Measurements from ENCODE around the gene TPCN2.

TPCN2 gene

DNA sequence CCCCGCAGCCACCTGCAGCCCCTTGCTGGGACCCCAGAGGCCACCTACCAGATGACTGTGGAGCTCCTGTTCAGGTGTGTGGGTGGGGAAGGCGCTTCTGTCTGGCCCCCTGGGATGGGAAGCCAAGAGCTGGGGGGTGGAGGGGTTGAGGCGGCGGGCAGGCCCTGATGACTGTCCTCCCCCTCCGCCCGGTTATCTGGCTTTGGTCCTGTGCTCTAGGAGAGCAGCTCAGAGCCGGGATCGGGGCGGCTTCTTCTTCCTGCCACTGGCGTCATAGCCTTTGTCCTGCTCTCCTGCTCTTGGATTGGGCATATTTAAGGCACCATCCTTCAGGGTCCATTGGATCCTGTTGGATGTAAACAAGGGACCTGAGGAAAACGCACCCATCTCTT lies 38.4 kb downstream of the TPCN2 start:
- Histone ChIP-seq H3K4me1 (ENCODE audit: control insufficient read depth, insufficient read depth, low read length, unreplicated experiment) (peaks cover 15% of the 10 kb centered on the region), H3K4me3 (ENCODE audit: low read depth, low read length) (no peak overlapping the region), H3K79me2 (ENCODE audit: control insufficient read depth, insufficient read depth, low read length, unreplicated experiment) (no peaks in the 10 kb centered on the region), H3K36me3 (ENCODE audit: insufficient read depth, low read length) (peaks cover 2% of the 10 kb centered on the region; the same call in 1 of the 2 replicates), H3K27me3 (ENCODE audit: insufficient read depth, low read length) (no peaks in the 10 kb centered on the region), H2AFZ (ENCODE audit: low read length, unreplicated experiment) (no peak overlapping the region), H3K27ac (ENCODE audit: low read depth, low read length) (no peak overlapping the region)

DNA sequence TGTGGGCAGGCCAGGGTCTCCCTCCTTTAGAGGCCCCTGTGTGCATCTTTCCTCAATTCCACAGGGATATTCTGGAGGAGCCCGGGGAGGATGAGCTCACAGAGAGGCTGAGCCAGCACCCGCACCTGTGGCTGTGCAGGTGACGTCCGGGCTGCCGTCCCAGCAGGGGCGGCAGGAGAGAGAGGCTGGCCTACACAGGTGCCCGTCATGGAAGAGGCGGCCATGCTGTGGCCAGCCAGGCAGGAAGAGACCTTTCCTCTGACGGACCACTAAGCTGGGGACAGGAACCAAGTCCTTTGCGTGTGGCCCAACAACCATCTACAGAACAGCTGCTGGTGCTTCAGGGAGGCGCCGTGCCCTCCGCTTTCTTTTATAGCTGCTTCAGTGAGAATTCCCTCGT lies 39.1 kb downstream of the TPCN2 start:
- Histone ChIP-seq H2AFZ (ENCODE audit: low read length, unreplicated experiment) (no peak overlapping the region), H3K4me3 (ENCODE audit: low read depth, low read length) (no peak overlapping the region), H3K27me3 (ENCODE audit: insufficient read depth, low read length) (no peaks in the 10 kb centered on the region), H3K4me1 (ENCODE audit: control insufficient read depth, insufficient read depth, low read length, unreplicated experiment) (peaks cover 15% of the 10 kb centered on the region), H3K27ac (ENCODE audit: low read depth, low read length) (no peak overlapping the region), H3K36me3 (ENCODE audit: insufficient read depth, low read length) (no peaks in the 10 kb centered on the region; the same call in 1 of the 2 replicates), H3K79me2 (ENCODE audit: control insufficient read depth, insufficient read depth, low read length, unreplicated experiment) (no peaks in the 10 kb centered on the region)

DNA sequence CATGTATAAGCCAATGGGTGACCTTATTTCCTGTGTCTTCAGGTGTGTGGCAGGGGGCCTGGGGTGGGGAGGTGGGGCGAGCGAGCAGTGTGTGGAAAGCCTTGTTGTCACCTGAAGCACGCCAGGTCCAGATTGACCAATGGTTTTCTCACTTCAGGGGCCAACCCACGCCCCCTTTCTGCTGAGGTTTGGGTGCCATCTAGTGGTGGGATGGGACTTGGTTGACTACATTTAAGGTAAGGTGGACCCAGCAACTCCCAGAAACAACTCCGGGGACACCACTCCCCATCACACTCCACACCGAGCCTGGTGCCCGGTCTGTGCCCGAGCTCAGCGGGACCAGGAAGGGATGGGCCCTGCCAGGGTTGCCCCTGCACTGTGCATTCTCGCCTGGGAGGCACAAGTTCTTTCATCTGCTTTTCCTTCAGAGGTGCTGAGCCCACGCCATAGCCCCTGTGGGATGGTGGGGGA lies 40.0 kb downstream of the TPCN2 start:
- Histone ChIP-seq H3K4me3 (ENCODE audit: low read depth, low read length) (peak overlapping the region; percentile 56; the same call in 1 of the 2 replicates), H3K27me3 (ENCODE audit: insufficient read depth, low read length) (no peaks in the 10 kb centered on the region), H3K27ac (ENCODE audit: low read depth, low read length) (peak overlapping the region; percentile 42; the same call in 1 of the 2 replicates), H3K4me1 (ENCODE audit: control insufficient read depth, insufficient read depth, low read length, unreplicated experiment) (peaks cover 15% of the 10 kb centered on the region), H2AFZ (ENCODE audit: low read length, unreplicated experiment) (no peak overlapping the region), H3K36me3 (ENCODE audit: insufficient read depth, low read length) (no peaks in the 10 kb centered on the region; the same call in 1 of the 2 replicates), H3K79me2 (ENCODE audit: control insufficient read depth, insufficient read depth, low read length, unreplicated experiment) (no peaks in the 10 kb centered on the region)

DNA sequence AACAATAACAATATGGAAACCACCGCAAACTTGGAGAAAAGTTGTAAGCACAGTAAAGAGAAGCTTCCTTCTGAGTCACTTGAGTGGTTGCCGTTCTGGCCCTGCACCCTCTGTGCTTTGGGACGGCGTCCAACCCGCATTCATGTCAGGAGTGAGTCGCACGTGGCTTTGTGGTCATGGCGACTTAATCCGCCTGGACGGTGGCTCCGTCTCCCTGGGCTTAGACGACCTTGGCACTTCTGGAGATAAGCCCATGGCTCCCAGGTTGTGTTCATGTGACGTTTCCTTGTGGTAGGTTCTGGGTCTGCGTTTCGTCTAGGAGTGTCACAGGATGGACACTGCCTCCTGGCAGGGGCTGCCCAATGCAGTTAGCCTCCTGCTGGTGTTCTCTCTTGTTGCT lies 40.5 kb downstream of the TPCN2 start:
- no peaks in the 10 kb centered on the region; the same call in 1 of the 2 replicates for H3K36me3 ChIP-seq (ENCODE audit: insufficient read depth, low read length)
- peaks cover 15% of the 10 kb centered on the region for H3K4me1 ChIP-seq (ENCODE audit: control insufficient read depth, insufficient read depth, low read length, unreplicated experiment)
- peak overlapping the region; percentile 42; the same call in 1 of the 2 replicates for H3K27ac ChIP-seq (ENCODE audit: low read depth, low read length)
- no peaks in the 10 kb centered on the region for H3K27me3 ChIP-seq (ENCODE audit: insufficient read depth, low read length)
- no peak overlapping the region for H2AFZ ChIP-seq (ENCODE audit: low read length, unreplicated experiment)
- no peaks in the 10 kb centered on the region for H3K79me2 ChIP-seq (ENCODE audit: control insufficient read depth, insufficient read depth, low read length, unreplicated experiment)
- H3K4me3 ChIP-seq (ENCODE audit: low read depth, low read length) = peak overlapping the region; percentile 56; the same call in 1 of the 2 replicates

DNA sequence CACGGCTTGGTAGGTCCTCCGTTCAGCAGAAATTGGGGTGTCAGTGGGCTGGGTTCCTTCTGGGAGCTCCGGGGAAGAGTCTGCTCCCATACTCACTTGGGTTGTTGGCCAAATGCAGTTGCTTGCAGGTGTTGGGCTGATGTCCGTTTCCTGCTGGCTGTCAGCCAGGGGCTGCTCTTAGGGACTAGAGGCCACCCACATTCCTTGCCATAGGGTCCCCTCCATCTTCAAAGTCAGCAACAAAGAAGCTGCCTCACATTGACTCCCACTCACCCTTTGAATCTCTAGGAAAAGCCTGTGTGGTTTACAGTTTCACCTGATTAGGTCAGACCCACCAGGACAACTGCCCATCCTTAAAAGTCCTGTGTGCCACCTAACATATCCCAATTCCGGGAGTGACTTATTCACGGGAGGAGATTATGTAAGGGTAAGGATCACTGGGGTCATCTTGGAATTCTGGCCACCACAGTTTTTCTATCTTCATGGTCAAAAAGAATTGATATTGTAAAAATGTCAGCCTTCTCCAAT lies 43.0 kb downstream of the TPCN2 start:
- peaks cover 15% of the 10 kb centered on the region for H3K4me1 ChIP-seq (ENCODE audit: control insufficient read depth, insufficient read depth, low read length, unreplicated experiment)
- no peaks in the 10 kb centered on the region; the same call in 1 of the 2 replicates for H3K36me3 ChIP-seq (ENCODE audit: insufficient read depth, low read length)
- no peaks in the 10 kb centered on the region for H3K27me3 ChIP-seq (ENCODE audit: insufficient read depth, low read length)
- no peak overlapping the region for H3K27ac ChIP-seq (ENCODE audit: low read depth, low read length)
- H3K4me3 ChIP-seq (ENCODE audit: low read depth, low read length) = no peak overlapping the region
- H2AFZ ChIP-seq (ENCODE audit: low read length, unreplicated experiment) = no peak overlapping the region
- H3K79me2 ChIP-seq (ENCODE audit: control insufficient read depth, insufficient read depth, low read length, unreplicated experiment) = no peaks in the 10 kb centered on the region

DNA sequence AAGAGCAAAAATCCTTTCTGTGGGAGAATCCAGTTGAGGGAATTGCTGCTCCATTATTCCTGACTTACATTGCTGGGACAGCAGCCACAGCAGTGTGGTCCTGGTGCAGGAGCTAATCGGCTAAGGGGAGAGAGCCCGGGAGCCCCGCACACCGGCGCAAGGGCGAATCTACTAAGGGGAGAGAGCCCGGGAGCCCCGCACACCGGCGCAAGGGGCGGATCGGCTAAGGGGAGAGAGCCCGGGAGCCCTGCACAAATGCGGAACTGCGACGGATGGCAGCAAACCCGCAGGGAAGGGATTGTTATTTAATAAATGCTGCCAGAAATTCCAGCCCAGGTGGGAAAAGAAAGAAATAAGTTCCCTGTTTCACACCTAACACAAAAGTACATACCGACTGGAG lies 43.5 kb downstream of the TPCN2 start:
- no peaks in the 10 kb centered on the region for H3K27me3 ChIP-seq (ENCODE audit: insufficient read depth, low read length)
- H3K4me3 ChIP-seq (ENCODE audit: low read depth, low read length) = no peak overlapping the region
- no peak overlapping the region for H2AFZ ChIP-seq (ENCODE audit: low read length, unreplicated experiment)
- no peak overlapping the region for H3K27ac ChIP-seq (ENCODE audit: low read depth, low read length)
- no peaks in the 10 kb centered on the region; the same call in 1 of the 2 replicates for H3K36me3 ChIP-seq (ENCODE audit: insufficient read depth, low read length)
- H3K4me1 ChIP-seq (ENCODE audit: control insufficient read depth, insufficient read depth, low read length, unreplicated experiment) = peaks cover 15% of the 10 kb centered on the region
- H3K79me2 ChIP-seq (ENCODE audit: control insufficient read depth, insufficient read depth, low read length, unreplicated experiment) = no peaks in the 10 kb centered on the region

DNA sequence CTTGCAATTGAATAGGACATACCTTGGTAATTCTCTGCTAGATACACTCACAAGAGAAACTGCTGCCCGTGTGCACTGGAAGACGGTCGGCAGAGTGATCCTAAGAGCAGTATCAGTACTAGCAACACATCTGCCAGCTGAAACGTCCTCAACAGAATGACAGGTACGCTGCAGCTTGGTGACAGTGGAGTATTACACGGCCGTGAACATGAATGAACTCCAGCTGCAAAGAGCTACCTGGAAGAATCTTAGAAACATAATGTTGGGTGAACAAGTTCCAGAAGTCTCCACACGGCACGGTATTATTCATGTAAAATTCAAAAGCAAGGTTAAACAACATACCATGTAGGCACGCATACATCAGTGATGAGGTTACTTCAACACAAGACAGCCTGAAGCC lies 44.4 kb downstream of the TPCN2 start:
- Histone ChIP-seq H3K4me1 (ENCODE audit: control insufficient read depth, insufficient read depth, low read length, unreplicated experiment) (peaks cover 14% of the 10 kb centered on the region), H3K27ac (ENCODE audit: low read depth, low read length) (no peak overlapping the region), H3K36me3 (ENCODE audit: insufficient read depth, low read length) (no peaks in the 10 kb centered on the region; the same call in 1 of the 2 replicates), H3K4me3 (ENCODE audit: low read depth, low read length) (no peak overlapping the region), H3K27me3 (ENCODE audit: insufficient read depth, low read length) (no peaks in the 10 kb centered on the region), H3K79me2 (ENCODE audit: control insufficient read depth, insufficient read depth, low read length, unreplicated experiment) (no peaks in the 10 kb centered on the region), H2AFZ (ENCODE audit: low read length, unreplicated experiment) (no peak overlapping the region)

DNA sequence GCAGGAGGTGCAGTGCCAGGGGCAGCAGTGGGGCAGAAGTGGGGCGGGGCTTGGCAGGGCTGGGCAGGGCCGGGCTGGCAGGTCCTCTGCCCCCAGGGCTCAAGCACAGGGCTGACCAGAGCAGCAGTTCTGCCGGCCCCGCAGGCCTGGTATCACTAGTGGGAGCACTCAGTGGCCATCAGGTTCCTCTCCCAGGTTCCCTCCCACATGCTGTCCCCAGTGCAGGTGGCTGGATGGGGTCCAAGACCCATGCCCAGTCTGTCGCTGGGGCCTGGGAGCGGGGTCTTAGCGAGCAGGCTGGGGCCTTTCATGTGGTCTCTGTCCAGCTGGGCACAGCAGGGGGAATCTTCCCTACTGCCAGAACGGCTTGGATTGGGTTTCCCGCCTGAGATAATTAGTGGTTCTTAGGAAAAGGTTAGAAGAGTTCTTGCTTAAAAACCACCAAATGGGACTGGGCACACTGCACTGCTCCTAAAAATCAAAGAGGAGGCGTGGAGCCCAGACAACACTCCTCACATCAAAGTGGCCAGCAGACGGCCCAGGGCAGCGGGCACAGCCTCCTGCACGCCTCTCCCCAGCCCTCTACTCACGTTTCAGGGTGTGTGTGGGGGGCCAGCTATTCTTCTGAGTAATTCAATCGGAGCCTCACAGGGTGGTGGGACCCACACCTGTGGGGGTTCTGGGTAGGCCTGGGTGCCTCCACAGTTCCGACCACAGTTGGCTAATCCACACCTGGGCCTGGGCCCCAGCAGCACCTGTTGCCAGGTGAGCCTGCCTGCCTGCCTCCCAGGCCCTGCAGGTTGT lies 45.6 kb downstream of the TPCN2 start:
- no peak overlapping the region for H3K27ac ChIP-seq (ENCODE audit: low read depth, low read length)

DNA sequence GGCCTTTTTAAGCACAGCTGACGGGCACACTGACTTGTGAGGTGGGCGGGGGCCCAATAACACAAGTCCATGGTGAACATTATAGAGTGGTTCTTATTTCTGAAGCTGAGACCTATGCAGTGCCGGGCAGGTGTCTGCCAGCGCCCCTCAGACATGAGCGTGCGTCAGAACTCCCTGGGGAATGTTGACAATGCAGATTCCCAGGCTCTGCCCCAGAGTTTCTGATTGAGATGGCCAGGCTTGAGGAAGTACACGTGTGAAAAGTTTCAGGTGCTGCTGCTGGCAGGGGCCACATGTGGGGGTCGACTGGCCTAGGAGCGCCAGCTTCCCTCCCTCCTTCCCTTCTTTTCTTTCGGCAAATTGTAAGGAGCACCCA lies 46.2 kb downstream of the TPCN2 start:
- no peaks in the 10 kb centered on the region for H3K79me2 ChIP-seq (ENCODE audit: control insufficient read depth, insufficient read depth, low read length, unreplicated experiment)
- no peak overlapping the region for H2AFZ ChIP-seq (ENCODE audit: low read length, unreplicated experiment)
- no peak overlapping the region for H3K27ac ChIP-seq (ENCODE audit: low read depth, low read length)
- no peak overlapping the region for H3K4me3 ChIP-seq (ENCODE audit: low read depth, low read length)
- no peaks in the 10 kb centered on the region for H3K4me1 ChIP-seq (ENCODE audit: control insufficient read depth, insufficient read depth, low read length, unreplicated experiment)
- 0 out of 2 replicates have a peak, but pooled peaks cover 3% of the 10 kb centered on the region for H3K27me3 ChIP-seq (ENCODE audit: insufficient read depth, low read length)
- H3K36me3 ChIP-seq (ENCODE audit: insufficient read depth, low read length) = no peaks in the 10 kb centered on the region; the same call in 1 of the 2 replicates

More for the DNA sequence above, 45.6 kb downstream of the TPCN2 start:
- H3K36me3 ChIP-seq (ENCODE audit: insufficient read depth, low read length) = no peaks in the 10 kb centered on the region; the same call in 1 of the 2 replicates
- H3K4me3 ChIP-seq (ENCODE audit: low read depth, low read length) = no peak overlapping the region
- H2AFZ ChIP-seq (ENCODE audit: low read length, unreplicated experiment) = no peak overlapping the region
- H3K79me2 ChIP-seq (ENCODE audit: control insufficient read depth, insufficient read depth, low read length, unreplicated experiment) = no peaks in the 10 kb centered on the region
- H3K27me3 ChIP-seq (ENCODE audit: insufficient read depth, low read length) = no peaks in the 10 kb centered on the region
- peaks cover 3% of the 10 kb centered on the region for H3K4me1 ChIP-seq (ENCODE audit: control insufficient read depth, insufficient read depth, low read length, unreplicated experiment)

DNA sequence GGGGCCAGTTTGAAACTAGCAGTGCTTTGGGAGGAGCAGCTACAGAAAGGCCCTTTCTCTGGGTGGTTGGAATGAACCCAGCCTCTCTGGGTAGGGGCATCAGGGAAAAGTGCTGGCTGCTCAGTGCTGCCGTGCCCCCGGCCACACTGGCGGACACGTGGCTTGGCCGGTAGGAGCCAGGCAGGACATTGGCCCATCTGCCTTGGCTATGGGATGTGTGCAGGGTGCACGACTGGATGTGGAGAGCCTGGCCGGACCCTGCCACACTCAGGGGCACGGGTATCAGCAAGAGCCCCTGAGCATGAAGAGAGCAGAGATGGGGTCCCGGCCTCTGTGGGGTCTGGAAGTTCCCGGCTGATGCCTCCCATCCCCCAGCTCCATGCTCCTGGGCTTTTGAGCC lies 46.6 kb downstream of the TPCN2 start:
- Histone ChIP-seq H3K36me3 (ENCODE audit: insufficient read depth, low read length) (no peaks in the 10 kb centered on the region; the same call in 1 of the 2 replicates), H3K27ac (ENCODE audit: low read depth, low read length) (no peak overlapping the region), H2AFZ (ENCODE audit: low read length, unreplicated experiment) (no peak overlapping the region), H3K27me3 (ENCODE audit: insufficient read depth, low read length) (0 out of 2 replicates have a peak, but pooled peaks cover 3% of the 10 kb centered on the region), H3K4me1 (ENCODE audit: control insufficient read depth, insufficient read depth, low read length, unreplicated experiment) (no peaks in the 10 kb centered on the region), H3K79me2 (ENCODE audit: control insufficient read depth, insufficient read depth, low read length, unreplicated experiment) (no peaks in the 10 kb centered on the region), H3K4me3 (ENCODE audit: low read depth, low read length) (no peak overlapping the region)
